NCI-H2029 treated with DMSO at 0.1 percent for 48 hours (cell line): ENCODE data around the gene GGA1.
A peak's percentile ranks its signal among the peaks of the same experiment; 100 is the strongest.
"Not testable (repeated sequence)": the region's sequence is repeated elsewhere in the genome, so short reads cannot be mapped to it uniquely, and the experiment has no call there.

ENCODE experiments used
- DNase-seq: peaks from one replicate; lab custom pipeline; 2025; lab: John Stamatoyannopoulos, UW

The GGA1 gene

GRCh38 chr22:37571258-37571991 is 37.2 kb upstream of the GGA1 start:
- no peak for DNase-seq

DNA sequence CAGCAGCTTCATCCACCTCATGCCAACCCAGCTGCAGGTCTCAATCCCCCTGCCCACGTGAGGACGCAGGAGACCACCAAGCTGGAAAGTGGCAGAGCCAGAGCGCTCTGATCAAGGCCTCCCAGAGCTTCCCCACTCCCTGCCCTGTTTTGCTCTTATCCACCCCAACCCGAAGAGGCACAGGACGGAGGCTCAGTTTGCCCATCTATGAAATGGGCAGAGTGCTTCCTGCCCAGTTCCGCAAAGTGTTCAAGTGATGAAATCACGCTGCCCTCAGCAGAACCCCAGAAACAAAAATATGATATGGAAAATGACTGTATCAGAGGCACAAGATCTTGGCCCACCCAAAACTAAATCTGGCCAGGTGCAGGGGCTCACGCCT is 36.7 kb upstream of the GGA1 start:
- no peak for DNase-seq

DNA sequence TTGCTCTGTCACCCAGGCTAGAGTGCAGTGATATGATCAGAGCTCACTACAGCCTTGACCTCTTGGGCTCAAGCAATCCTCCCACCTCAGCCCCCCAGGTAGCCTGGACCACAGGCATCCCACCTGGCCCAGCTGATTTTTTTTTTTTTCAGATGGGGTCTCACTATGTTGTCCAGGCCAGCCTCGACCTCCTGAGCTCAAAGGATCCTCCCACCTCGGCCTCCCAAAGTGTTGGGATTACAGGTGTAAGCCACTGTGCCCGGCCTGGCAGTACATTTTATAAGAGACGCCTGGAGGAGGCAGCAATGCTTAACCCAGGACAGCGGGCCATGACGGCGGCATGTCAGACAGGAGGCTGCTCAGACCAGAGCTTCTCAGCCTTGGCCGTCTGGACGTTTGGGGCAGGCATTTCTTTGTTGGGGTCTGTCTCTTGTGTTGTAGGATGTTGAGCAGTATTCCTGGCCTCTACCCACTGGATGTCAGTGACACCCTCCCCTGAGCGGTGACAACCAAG is 33.1 kb upstream of the GGA1 start:
- no peak for DNase-seq

DNA sequence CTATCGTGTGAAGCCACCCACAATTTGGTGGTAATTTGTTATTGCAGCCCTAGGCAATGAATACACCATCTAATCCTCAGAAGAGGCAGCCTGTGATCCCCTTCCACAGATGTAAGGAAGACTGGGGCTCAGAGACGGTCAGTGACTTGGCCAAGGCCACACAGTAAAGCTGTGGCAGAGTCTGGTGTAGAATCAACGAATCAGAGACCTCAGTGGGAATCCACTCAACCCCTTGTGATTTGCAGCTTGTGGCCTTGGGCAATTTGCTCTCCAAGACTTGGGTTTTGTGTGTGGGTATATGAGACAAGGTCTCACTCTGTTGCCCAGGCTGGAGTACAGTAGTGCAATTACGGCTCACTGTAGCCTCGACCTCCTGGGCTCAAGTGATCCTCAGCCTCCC is 30.6 kb upstream of the GGA1 start:
- DNase-seq: no peak

DNA sequence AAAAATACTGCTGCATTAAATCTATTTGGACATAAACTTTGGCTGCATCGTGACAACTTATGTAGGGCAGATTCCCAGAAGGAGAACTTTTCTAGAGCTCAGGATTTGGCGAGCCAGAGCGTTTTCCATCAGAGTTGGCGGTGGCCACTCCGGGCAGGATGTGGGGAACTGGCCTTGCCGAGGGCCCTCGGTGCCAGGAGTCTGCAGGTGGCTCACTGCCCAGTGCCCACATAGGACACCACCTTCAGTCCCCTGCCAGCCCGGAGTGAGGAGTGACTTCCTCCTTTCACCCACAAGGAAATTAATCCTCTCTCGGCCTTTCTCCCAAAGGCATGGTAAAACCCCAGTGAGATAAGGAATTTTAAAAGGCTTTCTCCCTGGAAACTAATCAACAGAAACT is 27.1 kb upstream of the GGA1 start:
- no peak for DNase-seq

- no peak for DNase-seq
Measured at GRCh38 chr22:37582526-37582925, 26.1 kb upstream of the GGA1 start.

DNA sequence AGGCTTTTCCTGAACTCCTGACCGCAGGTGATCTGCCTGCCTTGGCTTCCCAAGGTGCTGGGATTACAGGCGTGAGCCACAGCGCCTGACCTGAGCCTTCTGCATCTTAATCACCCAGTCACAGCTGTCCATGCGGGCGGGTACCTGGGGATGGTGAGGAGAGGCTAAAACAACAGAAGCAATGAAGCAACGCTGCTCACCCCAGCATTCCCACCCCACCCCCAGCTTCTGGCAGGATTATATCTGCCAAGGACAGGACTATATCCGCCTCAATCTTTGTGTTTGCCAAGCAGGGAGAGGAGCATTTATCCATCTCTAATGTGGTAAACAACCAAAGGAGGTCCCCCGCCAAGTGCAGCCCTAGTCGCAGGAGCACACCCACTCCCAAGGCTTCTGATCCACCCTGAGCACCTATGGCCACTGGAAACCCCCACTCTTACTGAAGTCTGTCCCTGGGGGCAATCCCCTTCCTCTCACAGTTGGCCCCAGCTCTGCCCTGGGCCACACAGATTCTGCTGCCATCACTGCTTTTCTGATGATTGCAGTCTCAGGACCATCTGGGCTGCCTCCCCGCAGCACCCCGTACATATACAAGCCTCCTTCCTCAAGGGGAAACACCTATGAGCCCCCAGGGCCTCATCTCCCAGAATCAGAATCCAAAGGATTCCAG is 20.0 kb upstream of the GGA1 start:
- no peak for DNase-seq

GRCh38 chr22:37589636-37590035 is 19.0 kb upstream of the GGA1 start:
- no peak for DNase-seq

DNA sequence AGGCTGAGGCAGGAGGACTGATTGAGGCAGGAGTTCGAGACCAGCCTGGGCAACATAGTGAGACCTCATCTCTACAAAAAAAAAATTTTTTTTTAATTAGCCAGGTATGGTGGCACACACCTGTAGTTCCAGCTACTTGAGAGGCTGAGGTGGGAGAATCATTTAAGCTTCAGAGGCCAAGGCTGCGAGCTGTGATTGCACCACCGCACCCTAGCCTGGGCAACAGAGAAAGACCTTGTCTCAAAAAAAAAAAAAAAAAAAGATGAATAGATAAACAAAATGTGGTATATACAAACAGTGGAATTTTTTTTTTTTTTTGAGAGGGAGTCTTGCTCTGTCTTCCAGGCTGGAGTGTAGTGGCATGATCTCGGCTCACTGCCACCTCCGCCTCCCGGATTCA is 17.6 kb upstream of the GGA1 start:
- not testable (repeated sequence) for DNase-seq

DNA sequence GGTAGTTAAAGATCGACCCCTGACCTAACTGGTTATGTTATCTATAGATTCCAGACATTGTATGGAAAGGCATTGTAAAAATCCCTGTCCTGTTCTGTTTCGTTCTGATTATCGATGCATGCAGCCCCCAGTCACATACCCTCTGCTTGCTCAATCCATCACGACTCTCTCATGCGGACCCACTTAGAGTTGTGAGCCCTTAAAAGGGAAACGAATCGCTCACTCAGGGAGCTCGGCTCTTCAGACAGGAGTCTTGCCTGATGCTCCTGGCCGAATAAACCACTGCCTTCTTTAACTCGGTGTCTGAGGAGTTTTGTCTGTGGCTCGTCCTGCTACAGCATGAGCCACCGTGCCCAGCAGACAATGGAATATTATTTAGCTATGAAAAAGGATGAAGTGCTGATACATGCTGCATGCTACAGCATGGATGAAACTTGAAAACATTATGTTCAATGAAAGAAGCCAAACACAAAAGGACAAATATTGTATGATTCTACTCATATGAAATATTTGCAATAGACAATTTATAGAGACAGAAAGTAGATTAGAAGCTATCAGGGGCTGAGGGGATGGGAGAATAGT is 16.7 kb upstream of the GGA1 start:
- no peak for DNase-seq

GRCh38 chr22:37594237-37594636 is 14.4 kb upstream of the GGA1 start:
- no peak for DNase-seq

DNA sequence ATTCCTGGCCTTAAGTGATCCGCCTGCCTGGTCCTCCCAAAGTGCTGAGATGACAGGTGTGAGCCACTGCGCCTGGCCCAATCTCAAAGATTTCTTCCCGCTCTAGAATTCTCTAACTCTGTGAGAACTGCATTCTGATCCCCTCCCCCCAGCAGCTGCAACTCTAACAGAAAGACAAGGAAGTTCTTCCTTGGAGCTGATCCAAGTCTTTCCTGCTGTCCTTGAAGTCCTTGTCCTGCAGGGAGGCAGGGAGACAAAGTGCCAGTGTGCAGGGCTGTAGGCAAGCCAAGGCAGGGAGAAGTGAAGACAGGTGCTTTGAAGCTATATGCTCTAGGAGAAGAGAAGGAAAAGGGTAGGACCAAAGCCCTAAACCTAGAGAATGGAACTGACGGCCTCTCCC is 9.5 kb upstream of the GGA1 start:
- peak; percentile 48 for DNase-seq

DNA sequence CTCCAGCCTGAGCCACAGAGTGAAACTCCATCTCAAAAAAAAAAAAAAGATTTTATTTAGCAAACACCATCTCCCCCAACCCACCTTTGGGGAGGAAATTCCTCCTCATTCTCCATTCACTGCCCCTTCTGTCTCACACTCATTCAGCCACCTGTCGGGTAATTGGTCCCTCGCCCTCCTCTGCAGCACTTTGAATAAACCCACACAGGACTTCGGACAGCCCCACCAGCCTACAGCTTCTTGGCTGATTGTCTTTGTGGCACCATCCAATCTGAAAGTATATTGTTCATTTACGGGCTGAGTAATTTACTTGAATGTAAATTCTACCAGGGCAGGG is 7.5 kb upstream of the GGA1 start:
- no peak for DNase-seq

- peak; percentile 85 for DNase-seq
Measured at GRCh38 chr22:37601540-37602442, 6.8 kb upstream of the GGA1 start.

DNA sequence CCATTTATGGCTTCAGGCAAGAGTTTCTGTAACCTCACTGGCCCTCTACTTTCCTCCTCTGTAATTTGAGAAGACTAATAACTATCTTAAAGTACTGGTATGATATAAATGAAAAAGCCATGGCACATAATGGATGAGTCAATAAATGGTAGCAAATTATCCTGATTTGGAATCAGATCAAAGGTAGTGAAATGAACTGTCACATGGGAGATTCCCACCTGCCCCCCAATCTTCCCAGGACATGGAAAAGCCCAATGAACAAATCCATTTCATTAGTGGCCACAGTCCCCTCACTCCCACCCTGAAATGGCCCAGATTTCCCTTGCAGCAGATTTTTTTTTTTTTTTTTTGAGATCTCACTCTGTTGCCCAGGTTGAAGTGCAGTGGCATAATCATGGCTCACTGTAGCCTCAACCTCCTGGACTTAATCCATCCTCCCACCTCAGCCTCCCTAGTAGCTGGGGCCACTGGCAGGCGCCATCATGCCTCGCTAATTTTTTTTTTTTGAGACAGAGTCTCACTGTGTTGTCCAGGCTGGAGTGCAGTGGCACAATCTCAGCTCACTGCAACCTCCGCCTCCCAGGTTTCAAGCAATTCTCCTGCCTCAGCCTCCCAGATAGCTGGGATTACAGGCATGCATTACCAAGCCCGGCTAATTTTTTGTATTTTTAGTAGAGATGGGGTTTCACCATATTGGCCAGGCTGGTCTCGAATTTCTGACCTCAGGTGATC is 5.9 kb upstream of the GGA1 start:
- DNase-seq: not testable (repeated sequence)

DNA sequence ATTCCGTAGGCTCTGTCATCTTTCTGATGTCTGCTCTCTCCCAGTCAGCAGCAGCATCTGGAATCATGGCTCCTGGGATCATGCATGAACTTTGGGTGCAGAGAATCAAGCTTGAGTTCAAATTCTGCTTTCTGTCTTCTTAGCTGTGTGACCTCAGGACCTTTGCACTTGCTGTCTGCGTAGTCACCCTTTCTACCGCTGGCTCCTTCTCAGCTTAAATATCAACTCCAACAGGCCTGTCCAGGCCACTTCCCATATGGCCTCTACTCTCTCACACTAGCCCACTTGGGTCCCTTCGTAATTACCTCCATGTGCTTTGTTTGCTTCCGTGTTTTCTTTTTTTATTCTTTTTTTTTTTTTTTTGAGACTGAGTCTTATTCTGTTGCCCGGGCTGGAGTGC is 4.6 kb upstream of the GGA1 start:
- no peak for DNase-seq

DNA sequence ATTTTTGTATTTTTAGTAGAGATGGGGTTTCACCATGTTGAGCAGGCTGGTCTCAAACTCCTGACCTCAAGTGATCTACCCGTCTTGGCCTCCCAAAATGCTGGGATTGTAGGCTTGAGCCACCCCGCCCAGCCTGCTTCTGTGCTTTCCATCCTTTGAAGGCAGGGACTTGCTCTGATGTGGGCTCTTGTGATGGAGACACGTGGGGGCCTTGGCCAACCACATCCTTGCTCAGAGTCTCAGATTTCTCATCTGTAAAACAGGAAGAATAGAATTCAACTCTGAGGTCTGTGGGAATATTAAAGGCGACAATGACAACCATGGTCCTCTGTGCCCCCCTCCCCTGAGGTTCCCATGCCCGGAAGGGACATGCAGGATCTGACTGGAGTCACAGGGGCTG is 3.8 kb upstream of the GGA1 start:
- DNase-seq: no peak

DNA sequence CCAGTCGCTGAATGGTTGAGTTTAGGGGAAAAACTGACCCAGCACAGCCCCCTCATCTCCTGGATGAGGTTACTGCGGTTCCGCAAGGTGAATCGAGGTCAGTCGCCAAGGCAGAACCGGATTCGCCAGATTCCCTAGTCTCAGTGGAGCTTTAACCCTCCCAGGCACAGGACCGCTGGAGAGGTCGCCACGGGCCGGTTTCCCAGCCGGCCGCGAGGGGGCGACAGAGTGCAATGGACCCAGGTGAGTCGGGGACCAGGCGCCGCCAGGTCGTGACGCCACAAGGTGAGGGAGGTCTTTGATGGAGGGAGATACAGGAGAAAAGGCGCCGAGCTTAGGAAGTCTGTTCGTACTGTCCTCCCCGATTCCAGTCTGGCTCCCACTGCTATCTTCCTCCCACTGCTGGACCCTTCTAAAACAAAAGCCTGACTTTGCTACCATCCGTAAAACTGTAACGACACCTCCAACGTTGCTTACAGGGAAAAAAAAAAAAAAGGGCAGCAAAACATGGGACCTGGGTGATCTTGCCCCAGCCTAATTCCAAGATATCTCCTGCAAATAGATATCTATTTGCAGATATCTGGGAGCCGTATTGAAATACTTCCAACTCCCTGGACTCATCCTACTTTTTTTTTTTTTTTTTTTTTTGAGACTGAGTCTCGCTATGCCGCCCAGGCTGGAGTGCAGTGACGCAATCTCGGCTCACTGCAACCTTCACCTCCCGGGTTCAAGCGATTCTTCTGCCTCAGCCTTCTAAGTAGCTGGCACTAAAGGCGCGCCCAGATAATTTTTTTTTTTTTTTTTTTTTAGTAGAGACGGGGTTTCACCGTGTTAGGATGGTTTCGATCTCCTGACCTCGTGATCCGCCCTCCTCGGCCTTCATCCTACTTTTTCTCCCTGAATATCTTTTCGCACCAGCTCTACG is 1.4 kb upstream of the GGA1 start:
- peak; percentile 65 for DNase-seq

DNA sequence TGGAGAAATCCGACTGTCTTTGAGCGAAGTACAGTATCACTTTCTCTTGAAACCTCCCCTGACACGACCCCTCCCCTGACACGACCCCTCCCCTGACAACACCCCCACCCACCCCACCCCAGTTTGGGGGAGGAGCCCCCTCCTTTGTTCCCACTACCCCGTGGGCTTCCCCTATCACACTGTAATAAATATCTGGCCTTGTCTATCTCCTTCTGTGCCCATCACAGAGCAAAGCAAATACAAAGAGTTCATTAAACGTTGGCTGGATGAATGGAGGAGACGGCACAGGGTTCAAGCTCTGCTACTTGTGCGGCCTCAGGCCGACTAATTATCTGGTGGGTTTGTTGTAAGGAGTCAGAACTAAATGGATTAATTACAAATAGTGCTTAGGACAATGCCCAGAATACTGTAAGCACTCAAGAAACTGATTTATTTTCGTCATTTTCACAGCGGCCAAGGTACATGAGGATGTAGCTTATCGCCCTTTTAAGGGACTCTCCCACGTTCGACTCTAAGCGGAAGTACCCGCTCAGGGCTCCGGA is 628 bp upstream of the GGA1 start:
- no peak for DNase-seq
